SKM-1 (cell line): Measurements from ENCODE around the gene RMC1.
"Not testable (repeated sequence)": the region's sequence is repeated elsewhere in the genome, so short reads cannot be mapped to it uniquely, and the experiment has no call there.

Experiments used
- DNase-seq: peaks from one replicate; lab custom pipeline; 2025; ENCODE audit not compliant: unreplicated experiment; lab: John Stamatoyannopoulos, UW

RMC1 gene

GRCh38 chr18:23495723-23496440 lies 7.4 kb upstream of the RMC1 start:
- DNase-seq, result no peak

- no peak for DNase-seq
Observed at GRCh38 chr18:23498117-23498516, 5.2 kb upstream of the RMC1 start.

GRCh38 chr18:23498877-23499276 lies 4.4 kb upstream of the RMC1 start:
- DNase-seq, result peak; percentile 44

- DNase-seq, result no peak
Observed at GRCh38 chr18:23499291-23499781, 4.0 kb upstream of the RMC1 start.

GRCh38 chr18:23501626-23502025 lies 1.7 kb upstream of the RMC1 start:
- DNase-seq, result no peak

GRCh38 chr18:23502516-23503037 lies 734 bp upstream of the RMC1 start:
- no peak for DNase-seq

- no peak for DNase-seq
Observed at GRCh38 chr18:23503963-23504344, 643 bp downstream of the RMC1 start.

- no peak for DNase-seq
Observed at GRCh38 chr18:23504720-23505119, 1.4 kb downstream of the RMC1 start.

- DNase-seq, result no peak
Observed at GRCh38 chr18:23506393-23506792, 3.1 kb downstream of the RMC1 start.

GRCh38 chr18:23510923-23511322 lies 7.6 kb downstream of the RMC1 start:
- DNase-seq, result not testable (repeated sequence)

- not testable (repeated sequence) for DNase-seq
Observed at GRCh38 chr18:23512216-23512615, 8.9 kb downstream of the RMC1 start.

GRCh38 chr18:23512641-23513040 lies 9.3 kb downstream of the RMC1 start:
- DNase-seq, result no peak

- DNase-seq, result peak; percentile 35
Observed at GRCh38 chr18:23515911-23516546, 12.7 kb downstream of the RMC1 start.

GRCh38 chr18:23519734-23520133 lies 16.4 kb downstream of the RMC1 start:
- no peak for DNase-seq

- DNase-seq, result no peak
Observed at GRCh38 chr18:23521271-23521670, 18.0 kb downstream of the RMC1 start.

- DNase-seq, result no peak
Observed at GRCh38 chr18:23521907-23522306, 18.6 kb downstream of the RMC1 start.

GRCh38 chr18:23523429-23524212 lies 20.3 kb downstream of the RMC1 start:
- DNase-seq, result no peak

- no peak for DNase-seq
Observed at GRCh38 chr18:23524213-23524707, 20.9 kb downstream of the RMC1 start.

GRCh38 chr18:23526501-23527063 lies 23.3 kb downstream of the RMC1 start:
- DNase-seq, result no peak

GRCh38 chr18:23528580-23529472 lies 25.5 kb downstream of the RMC1 start:
- no peak for DNase-seq
